ENCODE data around the gene MRPS5.
A peak's percentile ranks its signal among the peaks of the same experiment; 100 is the strongest.

MRPS5 gene

DNA sequence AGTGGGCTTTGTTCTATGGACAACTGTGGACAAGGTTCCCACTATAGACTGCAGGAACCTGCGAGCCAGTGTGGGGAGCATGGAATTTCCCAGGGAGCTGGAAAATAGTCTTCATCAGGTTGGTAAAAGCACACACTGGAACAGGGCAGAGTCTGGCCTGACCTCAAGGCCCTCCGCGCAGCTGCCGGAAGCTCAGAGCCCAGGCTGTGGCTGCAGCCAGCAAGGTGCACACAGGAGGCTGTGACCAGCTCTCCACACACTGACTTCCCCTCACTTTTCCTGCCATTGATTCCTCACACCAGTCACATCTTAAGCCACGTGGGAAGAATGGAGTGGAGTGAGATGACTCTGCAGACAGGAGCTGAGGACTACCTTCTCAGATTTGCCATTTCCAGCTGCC, 77.0 kb downstream of the MRPS5 start:
- Mint-ChIP-seq H3K36me3 (ENCODE audit: low read depth) (no peaks in the 10 kb centered on the region), H3K4me3 (no peak overlapping the region), H3K27ac (no peak overlapping the region), H3K4me1 (peaks cover 22% of the 10 kb centered on the region), H3K9me3 (no peaks in the 10 kb centered on the region), H3K27me3 (ENCODE audit: low read depth) (peaks cover 21% of the 10 kb centered on the region)
- TF ChIP-seq, protein P1, sequence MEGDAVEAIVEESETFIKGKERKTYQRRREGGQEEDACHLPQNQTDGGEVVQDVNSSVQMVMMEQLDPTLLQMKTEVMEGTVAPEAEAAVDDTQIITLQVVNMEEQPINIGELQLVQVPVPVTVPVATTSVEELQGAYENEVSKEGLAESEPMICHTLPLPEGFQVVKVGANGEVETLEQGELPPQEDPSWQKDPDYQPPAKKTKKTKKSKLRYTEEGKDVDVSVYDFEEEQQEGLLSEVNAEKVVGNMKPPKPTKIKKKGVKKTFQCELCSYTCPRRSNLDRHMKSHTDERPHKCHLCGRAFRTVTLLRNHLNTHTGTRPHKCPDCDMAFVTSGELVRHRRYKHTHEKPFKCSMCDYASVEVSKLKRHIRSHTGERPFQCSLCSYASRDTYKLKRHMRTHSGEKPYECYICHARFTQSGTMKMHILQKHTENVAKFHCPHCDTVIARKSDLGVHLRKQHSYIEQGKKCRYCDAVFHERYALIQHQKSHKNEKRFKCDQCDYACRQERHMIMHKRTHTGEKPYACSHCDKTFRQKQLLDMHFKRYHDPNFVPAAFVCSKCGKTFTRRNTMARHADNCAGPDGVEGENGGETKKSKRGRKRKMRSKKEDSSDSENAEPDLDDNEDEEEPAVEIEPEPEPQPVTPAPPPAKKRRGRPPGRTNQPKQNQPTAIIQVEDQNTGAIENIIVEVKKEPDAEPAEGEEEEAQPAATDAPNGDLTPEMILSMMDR (IDR thresholded peaks at IDR 0.05; ENCODE audit: unreplicated experiment in 3 of 3), result no peak

DNA sequence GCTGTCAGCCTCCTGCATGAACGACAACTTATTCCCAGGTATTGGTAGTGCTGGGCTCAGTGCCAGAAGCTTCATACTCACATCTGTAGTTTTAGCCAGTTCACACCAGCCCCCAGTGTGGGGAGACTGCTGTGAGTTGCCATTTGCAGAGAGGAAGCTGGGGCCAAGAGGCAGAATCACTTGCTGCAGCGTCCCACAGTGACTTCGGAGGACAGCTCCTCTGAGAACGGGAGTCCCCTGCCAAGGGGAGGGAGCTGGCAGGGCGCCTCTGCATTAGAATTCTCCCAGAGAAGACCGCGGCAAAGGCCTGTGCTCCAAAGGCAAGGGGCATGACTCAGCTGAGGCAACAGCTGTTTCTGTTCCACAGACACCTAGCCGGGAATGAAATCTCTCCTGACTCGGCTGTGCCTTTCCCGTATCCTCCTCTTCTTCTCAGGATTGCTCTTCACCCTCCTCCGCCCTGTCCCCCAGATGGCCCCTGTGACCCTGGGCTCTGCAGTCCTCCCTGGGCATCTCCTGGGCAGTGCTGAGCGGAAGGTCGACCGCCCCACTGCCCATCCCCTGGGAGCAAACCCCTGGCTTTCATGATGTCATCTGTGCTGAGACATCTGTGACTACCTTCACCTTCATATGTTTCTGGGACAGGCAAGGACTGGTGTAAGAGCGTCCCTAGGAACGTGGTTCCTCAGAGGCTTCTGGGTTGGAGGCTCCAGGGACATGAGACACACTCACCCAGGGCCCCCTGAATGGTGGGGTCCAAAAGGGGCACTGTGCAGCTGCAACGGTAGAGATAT, 78.1 kb downstream of the MRPS5 start:
- no peaks in the 10 kb centered on the region for H3K36me3 Mint-ChIP-seq (ENCODE audit: low read depth)

DNA sequence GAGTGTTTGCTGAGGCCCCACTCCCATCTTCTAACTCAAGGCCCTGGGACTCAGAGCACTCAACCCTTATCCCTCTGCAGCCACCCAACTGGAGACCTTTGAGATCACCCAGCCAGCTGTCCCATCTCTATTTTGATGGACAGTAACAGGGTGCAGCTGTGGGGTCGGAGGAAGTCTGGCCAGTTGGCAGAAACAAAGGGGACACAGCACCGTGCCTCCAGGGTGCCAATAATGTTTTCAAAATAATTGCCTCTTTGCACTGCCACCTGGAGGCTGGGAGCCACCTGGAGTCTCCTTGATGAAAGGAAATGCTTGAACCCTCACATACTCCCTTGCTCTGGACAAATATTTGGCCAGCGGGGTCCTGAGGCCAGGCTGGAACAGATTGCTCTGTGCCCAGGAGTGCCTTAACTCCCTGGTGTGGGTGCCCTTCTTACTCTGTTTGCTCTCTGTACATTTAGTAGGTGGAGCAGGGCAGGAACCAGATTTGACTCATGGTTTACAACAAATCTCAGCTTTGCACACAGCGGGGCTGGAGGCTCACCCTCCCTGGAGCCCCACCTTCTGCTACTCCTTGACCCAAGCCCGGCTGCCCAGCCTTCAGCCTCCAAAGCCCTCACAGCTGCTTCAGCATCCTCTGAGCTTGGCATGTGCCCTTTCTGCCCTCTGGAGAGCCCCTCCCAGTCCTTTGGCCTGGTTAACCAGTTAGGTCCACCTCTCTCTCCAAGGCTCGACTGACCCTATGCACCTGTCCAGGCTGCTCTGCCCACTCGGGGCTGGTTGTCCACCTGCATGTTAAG, 78.9 kb downstream of the MRPS5 start:
- peaks cover 22% of the 10 kb centered on the region for H3K4me1 Mint-ChIP-seq
- no peak overlapping the region for H3K4me3 Mint-ChIP-seq
- peaks cover 8% of the 10 kb centered on the region for H3K9me3 Mint-ChIP-seq
- H3K27me3 Mint-ChIP-seq (ENCODE audit: low read depth), result peaks cover 21% of the 10 kb centered on the region
- H3K27ac Mint-ChIP-seq, result peak overlapping the region in 1 of 3 experiments; percentile 27
- TF ChIP-seq, protein P1 (IDR thresholded peaks at IDR 0.05; ENCODE audit: unreplicated experiment in 3 of 3), result no peak
- no peaks in the 10 kb centered on the region for H3K36me3 Mint-ChIP-seq (ENCODE audit: low read depth)

More for the DNA sequence above, 78.1 kb downstream of the MRPS5 start:
- Mint-ChIP-seq H3K4me3 (no peak overlapping the region), H3K4me1 (peaks cover 22% of the 10 kb centered on the region), H3K27ac (peak overlapping the region in 2 of 3 experiments; percentile 27 to 42), H3K9me3 (peaks cover 7% of the 10 kb centered on the region), H3K27me3 (ENCODE audit: low read depth) (peaks cover 21% of the 10 kb centered on the region)
- TF ChIP-seq, protein P1 (IDR thresholded peaks at IDR 0.05; ENCODE audit: unreplicated experiment in 3 of 3), result no peak

DNA sequence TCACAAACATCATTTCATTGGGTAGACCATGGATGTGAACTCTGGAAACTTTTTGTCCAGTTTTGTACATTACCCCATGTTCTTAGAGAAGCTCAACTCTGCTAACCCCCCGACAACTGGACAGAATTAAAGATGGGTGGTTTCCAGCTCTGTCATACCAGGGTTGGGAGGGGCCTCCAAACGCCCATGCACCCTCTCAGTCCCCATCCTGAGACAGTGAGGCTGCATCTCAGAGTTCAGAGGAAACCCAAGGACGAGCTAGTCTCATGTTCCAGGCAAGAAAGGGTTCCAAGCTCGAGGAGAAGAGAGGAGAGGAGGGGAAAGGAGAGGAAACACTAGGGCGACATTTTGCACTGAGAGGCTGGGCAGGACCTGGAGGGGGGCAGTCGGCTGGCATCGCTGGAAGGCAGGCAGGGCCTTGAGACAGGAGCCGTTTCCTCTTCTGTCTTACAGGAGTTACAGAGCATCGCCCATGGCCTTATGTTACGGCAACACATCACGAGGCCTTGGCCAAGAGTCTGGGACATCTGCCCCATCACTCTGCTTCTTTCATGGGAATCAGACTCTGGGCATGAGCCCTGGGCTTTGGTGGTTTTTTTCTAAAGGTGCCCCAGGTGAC, 79.7 kb downstream of the MRPS5 start:
- TF ChIP-seq, protein P1 (IDR thresholded peaks at IDR 0.05; ENCODE audit: unreplicated experiment in 3 of 3), result no peak
- peaks cover 12% of the 10 kb centered on the region for H3K9me3 Mint-ChIP-seq
- no peaks in the 10 kb centered on the region for H3K36me3 Mint-ChIP-seq (ENCODE audit: low read depth)
- no peak overlapping the region for H3K4me3 Mint-ChIP-seq
- H3K27ac Mint-ChIP-seq, result no peak overlapping the region
- H3K4me1 Mint-ChIP-seq, result peaks cover 22% of the 10 kb centered on the region
- peaks cover 22% of the 10 kb centered on the region for H3K27me3 Mint-ChIP-seq (ENCODE audit: low read depth)

DNA sequence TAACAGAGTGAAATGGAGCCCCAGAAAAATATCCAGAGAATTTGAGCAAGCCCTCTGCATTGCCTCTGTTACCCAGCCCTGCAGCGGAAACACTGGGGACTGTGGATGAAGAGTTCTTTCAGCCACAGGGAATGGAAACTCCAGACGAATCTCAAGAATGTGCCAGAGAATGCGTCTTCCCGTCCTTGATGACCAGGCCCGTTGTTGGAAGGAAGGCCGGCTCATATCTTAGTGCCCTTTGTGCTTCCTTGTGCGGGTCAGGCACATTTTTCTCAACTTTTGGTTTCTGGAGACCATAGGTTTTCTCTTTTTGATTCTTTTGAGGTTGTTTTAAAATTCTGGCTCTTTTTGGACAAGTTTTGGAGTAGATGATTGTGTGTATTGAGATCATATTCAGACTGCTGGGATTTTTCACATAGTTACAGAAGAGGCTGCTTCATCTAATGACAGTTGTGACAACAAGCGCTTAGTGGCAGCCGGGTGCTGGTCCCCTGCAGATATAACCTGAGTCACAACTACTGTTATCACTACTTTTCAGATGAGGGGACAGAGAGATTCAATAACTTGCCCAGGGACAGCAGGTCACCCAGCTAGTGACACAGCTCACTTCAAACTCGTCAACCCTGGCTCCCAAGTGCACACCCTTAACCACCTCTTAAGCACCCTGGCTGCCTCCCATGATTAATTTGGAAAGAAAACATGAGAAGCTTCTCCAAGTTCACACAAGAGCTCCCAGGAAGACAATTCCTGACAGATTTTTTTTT, 80.4 kb downstream of the MRPS5 start:
- Mint-ChIP-seq H3K4me3 (no peak overlapping the region), H3K27me3 (ENCODE audit: low read depth) (peaks cover 26% of the 10 kb centered on the region), H3K9me3 (peaks cover 18% of the 10 kb centered on the region), H3K27ac (peak overlapping the region in 1 of 3 experiments; percentile 39), H3K36me3 (ENCODE audit: low read depth) (no peaks in the 10 kb centered on the region), H3K4me1 (peaks cover 22% of the 10 kb centered on the region)
- TF ChIP-seq, protein P1 (IDR thresholded peaks at IDR 0.05; ENCODE audit: unreplicated experiment in 3 of 3), result no peak

Measured in nephron (organoid).